ENCODE results near the gene GABARAPL1.

Gene GABARAPL1

DNA sequence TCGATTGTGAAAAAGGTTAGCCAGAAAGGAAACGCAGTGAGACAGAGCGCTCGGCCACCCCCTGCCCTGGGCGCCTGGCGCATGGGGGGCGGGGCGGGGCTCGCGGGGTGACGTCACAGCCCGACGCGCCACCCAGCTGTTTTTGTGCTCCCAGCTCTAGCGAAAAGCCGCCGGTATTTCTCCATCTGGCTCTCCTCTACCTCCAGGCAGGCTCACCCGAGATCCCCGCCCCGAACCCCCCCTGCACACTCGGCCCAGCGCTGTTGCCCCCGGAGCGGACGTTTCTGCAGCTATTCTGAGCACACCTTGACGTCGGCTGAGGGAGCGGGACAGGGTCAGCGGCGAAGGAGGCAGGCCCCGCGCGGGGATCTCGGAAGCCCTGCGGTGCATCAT is at the start of gene GABARAPL1:
Gene GABARAPL1, plus strand, starts transcription at position 139 of the 393 bp plus-strand sequence. Its CDS starts 253 bp downstream, at position 392.
- H3K9me3 Mint-ChIP-seq (ENCODE audit: low read depth) = no peaks in the 10 kb centered on the region

DNA sequence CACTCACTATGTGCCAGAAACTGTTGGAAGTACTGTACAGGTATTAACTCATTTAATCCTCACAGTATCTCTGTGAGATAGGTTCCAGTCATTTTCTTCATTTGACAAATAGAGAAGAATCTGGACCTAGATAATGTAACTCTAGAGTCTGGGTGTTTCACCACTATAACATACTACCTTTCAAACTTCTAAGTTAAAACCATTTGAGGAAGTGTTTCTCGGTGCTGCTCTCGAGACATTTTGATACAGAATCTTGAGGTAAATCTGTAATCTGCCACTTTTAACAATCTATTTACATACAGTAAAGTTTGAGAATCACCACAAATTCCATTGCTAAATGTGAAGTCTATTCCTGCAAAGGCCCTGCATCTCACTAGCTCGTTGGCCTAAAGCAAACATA is 49.6 kb upstream of the GABARAPL1 start:
- H3K27me3 Mint-ChIP-seq = no peaks in the 10 kb centered on the region
- no peaks in the 10 kb centered on the region for H3K4me1 Mint-ChIP-seq (ENCODE audit: low read depth)
- no peaks in the 10 kb centered on the region for H3K36me3 Mint-ChIP-seq
- H3K9me3 Mint-ChIP-seq (ENCODE audit: low read depth) = no peaks in the 10 kb centered on the region
- H3K27ac Mint-ChIP-seq = no peak overlapping the region
- no peak overlapping the region for H3K4me3 Mint-ChIP-seq

More for the DNA sequence above, at the start of gene GABARAPL1:
- H3K4me3 Mint-ChIP-seq = peak within 1 kb of the TSS; percentile 95
- H3K4me1 Mint-ChIP-seq (ENCODE audit: low read depth) = peaks cover 34% of the 10 kb centered on the region
- H3K36me3 Mint-ChIP-seq = no peaks in the 10 kb centered on the region
- H3K27me3 Mint-ChIP-seq = no peaks in the 10 kb centered on the region
- H3K27ac Mint-ChIP-seq = peak within 1 kb of the TSS; percentile 95

DNA sequence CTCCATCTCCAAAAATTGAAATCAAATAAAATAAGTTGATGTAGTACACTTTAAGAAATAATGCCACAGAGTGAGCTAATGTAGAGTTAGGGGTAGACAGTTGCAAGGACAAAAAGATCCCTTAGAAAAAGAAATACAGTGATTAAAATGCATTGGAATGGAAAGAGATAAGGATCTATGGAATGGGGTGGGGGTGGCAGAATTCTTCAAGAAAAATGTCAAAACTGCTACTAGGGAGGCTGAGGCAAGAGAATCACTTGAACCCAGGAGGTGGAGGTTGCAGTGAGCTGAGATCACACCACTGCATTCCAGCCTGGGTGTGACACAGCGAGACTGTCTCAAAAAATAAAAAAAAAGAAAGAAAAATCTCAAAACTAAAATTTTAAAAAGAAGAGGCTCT is 47.3 kb upstream of the GABARAPL1 start:
- H3K9me3 Mint-ChIP-seq (ENCODE audit: low read depth) = no peaks in the 10 kb centered on the region
- no peak overlapping the region for H3K27ac Mint-ChIP-seq
- H3K27me3 Mint-ChIP-seq = no peaks in the 10 kb centered on the region
- H3K4me3 Mint-ChIP-seq = no peak overlapping the region
- H3K36me3 Mint-ChIP-seq = no peaks in the 10 kb centered on the region
- no peaks in the 10 kb centered on the region for H3K4me1 Mint-ChIP-seq (ENCODE audit: low read depth)

DNA sequence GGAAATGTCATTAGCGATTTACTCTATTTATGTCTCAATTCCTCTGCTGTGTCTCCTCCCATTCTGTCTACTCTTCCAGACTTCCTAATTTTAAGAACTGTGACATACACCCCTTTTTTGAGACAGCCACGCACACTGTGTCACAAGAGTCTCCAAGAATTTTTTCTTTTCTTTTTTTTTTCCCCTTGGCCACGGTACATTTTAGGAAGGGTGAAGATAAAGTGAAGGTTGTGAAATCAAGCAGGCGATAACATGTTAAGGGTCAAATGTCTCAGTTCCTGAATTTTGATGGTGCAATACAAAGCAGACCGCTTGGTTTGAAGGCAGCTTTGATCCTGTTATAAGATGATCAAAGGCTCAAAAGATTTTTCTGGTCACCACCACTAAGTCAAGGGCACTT is 45.1 kb upstream of the GABARAPL1 start:
- Mint-ChIP-seq H3K4me3 (no peak overlapping the region), H3K36me3 (no peaks in the 10 kb centered on the region), H3K27ac (no peak overlapping the region), H3K9me3 (ENCODE audit: low read depth) (no peaks in the 10 kb centered on the region), H3K4me1 (ENCODE audit: low read depth) (no peaks in the 10 kb centered on the region), H3K27me3 (peaks cover 6% of the 10 kb centered on the region)

DNA sequence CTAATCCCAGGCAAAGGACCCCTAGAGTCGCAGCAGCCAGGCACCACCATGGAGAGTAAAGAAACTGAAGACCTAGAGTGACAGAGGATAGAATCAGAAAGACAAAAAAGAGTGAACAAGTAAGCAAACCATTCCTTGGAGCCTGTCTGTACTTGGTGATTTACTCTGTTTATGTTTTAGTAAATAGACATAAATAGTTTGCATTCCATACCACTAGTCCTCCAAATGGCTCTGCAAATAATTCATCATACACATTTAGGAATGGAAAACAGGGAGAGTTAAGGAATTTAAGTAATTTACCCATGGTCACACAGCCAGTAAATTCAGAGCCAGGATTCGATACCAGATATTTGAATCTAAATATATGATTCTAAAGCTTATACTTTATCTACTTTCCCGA is 43.6 kb upstream of the GABARAPL1 start:
- no peak overlapping the region for H3K4me3 Mint-ChIP-seq
- H3K9me3 Mint-ChIP-seq (ENCODE audit: low read depth) = no peaks in the 10 kb centered on the region
- H3K4me1 Mint-ChIP-seq (ENCODE audit: low read depth) = no peaks in the 10 kb centered on the region
- H3K27me3 Mint-ChIP-seq = peaks cover 9% of the 10 kb centered on the region
- H3K27ac Mint-ChIP-seq = no peak overlapping the region
- no peaks in the 10 kb centered on the region for H3K36me3 Mint-ChIP-seq

DNA sequence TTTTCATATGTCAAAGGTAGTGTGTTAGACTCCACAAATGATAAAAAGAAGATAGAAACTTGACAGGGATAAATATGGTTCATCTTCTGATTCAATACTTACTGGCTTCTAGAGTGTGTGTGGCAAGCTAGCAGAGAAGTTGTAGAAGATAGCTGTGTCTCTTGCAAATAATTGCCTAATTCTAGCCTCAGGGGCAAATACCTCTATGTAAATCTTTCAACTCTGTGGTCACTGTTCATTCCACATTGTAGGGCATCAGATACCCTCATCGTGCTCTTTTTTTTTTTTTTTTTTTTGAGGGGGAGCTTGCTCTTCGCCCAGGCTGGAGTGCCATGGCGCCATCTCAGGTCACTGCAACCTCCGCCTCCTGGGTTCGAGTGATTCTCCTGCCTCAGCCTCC is 42.5 kb upstream of the GABARAPL1 start:
- no peaks in the 10 kb centered on the region for H3K9me3 Mint-ChIP-seq (ENCODE audit: low read depth)
- no peak overlapping the region for H3K4me3 Mint-ChIP-seq
- H3K27ac Mint-ChIP-seq = no peak overlapping the region
- H3K27me3 Mint-ChIP-seq = peaks cover 12% of the 10 kb centered on the region
- H3K36me3 Mint-ChIP-seq = no peaks in the 10 kb centered on the region
- no peaks in the 10 kb centered on the region for H3K4me1 Mint-ChIP-seq (ENCODE audit: low read depth)

DNA sequence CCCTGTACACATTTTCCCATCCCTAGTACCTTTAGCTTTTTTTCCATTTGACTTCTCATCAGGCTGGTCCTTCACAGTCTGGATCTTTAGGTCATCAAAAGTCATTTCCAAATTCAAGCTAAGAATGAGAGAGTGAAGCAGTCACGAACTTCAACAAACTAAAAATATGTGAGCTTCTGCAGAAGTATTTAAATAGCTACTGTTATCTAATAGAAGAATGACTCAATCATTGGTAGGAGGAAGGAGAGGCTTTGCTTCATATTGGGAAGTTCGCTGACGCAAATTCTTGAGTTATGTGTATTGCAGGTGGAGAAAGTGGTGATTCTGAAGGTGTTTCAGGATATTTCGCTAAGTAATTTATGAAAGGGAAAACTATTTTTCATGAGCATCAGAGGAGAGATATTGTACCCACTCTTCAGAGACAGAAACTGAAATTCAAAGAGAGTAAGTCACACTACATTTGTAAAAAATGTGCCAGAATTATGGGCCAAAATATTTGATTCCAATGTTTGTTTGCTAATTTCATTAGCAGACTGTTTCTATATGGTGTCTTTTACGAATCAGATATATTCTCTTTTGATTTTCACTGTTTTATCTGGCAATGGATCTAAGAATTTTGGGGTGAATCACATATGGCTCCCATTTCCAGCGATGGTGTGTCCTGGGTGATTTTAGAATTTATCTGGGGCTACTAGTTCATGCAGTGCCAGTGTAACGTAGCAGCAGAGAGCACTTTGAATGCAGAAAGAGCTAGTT is 40.5 kb upstream of the GABARAPL1 start, which contains the start of gene OLR1:
Gene OLR1, minus strand, starts transcription at position 160 of the 756 bp plus-strand sequence. Its CDS starts 55 bp downstream, at position 105.
- peaks cover 12% of the 10 kb centered on the region for H3K27me3 Mint-ChIP-seq
- H3K27ac Mint-ChIP-seq = no peak within 1 kb of the TSS
- no peak within 1 kb of the TSS for H3K4me3 Mint-ChIP-seq
- no peaks in the 10 kb centered on the region for H3K36me3 Mint-ChIP-seq
- H3K9me3 Mint-ChIP-seq (ENCODE audit: low read depth) = no peaks in the 10 kb centered on the region
- H3K4me1 Mint-ChIP-seq (ENCODE audit: low read depth) = no peaks in the 10 kb centered on the region

DNA sequence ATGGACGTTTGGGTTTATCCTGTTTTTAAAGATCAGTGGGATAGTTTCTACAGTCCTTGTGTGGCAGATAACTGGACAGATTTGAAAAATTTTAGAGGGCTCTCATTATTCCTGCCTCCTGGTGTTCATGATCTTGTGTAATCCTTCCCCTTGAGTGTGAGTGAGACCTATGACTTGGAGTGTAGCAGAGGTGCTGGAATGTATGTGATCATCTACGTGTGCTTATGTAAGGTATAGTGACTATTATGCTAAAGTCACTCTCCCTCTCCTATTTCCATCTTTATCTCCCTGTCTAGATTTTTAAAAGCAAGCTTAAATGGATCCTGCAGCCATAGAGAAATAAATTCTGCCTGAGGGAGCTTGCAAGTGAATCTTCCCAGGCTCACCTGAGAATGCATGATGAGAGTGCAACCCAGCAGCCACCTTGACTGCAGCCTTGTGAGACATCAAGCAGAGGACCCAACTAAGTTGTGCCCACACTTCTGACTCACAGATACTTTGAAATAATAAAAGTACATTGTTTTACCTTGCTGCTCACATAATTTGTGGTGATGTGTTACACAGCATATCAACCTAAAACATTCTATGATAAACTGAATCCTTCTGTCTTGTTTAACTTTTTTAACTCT is 37.6 kb upstream of the GABARAPL1 start:
- Mint-ChIP-seq H3K9me3 (ENCODE audit: low read depth) (no peaks in the 10 kb centered on the region), H3K27me3 (peaks cover 14% of the 10 kb centered on the region), H3K4me1 (ENCODE audit: low read depth) (no peaks in the 10 kb centered on the region), H3K27ac (no peak overlapping the region), H3K4me3 (no peak overlapping the region), H3K36me3 (no peaks in the 10 kb centered on the region)

DNA sequence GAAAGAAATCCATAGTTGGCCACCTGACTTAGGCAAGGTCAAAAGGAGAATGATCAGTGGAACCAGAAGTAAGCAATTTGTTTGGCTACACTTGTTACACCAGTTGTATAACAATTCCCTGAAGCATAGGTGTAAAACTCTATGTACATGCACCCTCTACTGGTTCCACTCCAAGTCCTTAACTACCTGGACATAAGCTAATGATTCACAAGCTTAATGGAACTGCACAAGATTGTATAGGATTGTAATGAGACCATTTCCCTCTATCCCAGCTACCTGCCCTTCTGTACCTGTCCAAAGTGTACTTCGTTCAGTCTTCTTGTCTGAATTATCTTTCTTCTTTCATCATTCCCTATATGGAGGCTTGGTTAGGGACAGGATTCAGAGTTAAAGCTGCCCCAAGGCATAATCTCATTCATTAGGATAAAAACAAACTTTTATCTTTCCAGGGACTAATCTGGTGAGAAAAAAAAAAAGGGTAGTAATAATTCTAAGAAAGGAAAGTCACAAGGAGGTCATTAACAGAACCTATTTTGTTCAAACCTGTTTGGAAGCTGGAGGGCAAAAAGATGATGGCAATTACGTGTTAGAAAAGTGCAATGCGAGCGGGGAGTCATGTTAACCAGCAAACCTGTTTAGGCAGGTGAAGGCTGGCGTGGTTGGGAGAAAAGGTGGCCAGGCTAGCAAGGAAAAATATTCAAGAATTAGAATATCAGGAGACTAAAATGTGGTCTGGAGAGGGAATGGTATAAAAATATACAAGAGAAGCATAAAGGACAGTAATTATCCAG is 36.6 kb upstream of the GABARAPL1 start:
- Mint-ChIP-seq H3K9me3 (ENCODE audit: low read depth) (no peaks in the 10 kb centered on the region), H3K4me3 (no peak overlapping the region), H3K36me3 (no peaks in the 10 kb centered on the region), H3K27ac (no peak overlapping the region), H3K4me1 (ENCODE audit: low read depth) (no peaks in the 10 kb centered on the region), H3K27me3 (peaks cover 14% of the 10 kb centered on the region)

DNA sequence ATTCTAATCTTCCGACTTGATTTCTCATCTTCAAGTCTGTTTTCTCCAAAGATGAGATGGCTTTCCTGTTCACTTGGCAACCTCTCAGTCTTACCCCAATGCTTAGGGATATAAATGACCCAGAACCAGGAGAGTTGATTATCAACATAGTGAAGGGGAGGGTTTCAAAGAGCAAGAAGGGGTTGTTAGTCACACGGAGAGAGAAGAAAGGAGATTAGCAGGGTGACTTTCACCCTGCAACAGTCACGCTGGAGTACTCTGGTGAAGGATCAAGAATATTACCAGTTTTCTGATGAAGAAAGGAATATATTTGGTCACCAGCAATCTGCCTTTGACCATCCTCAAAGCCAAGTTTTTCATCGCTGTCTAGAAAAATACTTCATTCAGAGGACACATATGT is 33.9 kb upstream of the GABARAPL1 start, which contains the start of gene TMEM52B:
Gene TMEM52B, plus strand, starts transcription at position 212 of the 400 bp plus-strand sequence. CDS start 543 bp downstream, outside the sequence.
- Mint-ChIP-seq H3K4me1 (ENCODE audit: low read depth) (peaks cover 5% of the 10 kb centered on the region), H3K36me3 (no peaks in the 10 kb centered on the region), H3K27ac (no peak within 1 kb of the TSS), H3K27me3 (peaks cover 6% of the 10 kb centered on the region), H3K9me3 (ENCODE audit: low read depth) (no peaks in the 10 kb centered on the region), H3K4me3 (no peak within 1 kb of the TSS)

DNA sequence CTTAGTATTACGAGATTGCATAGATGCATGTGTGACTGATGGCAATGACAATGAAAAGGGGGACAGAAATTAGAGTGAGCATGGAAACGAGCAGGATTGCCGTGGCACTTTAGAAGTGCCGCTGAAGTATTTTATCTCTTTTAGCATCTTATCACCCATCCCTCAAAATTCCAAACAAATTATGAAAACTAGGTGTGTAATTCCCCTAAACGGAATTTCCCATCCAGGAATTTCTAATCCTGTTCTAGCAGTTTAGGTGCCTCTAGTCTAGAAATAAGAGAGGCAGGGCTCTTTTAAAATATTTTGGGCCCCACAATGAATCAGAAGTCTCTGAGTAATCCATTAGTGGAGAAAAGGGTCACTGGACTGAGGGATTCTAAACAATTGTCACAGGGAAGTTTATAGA is 32.9 kb upstream of the GABARAPL1 start:
- Mint-ChIP-seq H3K9me3 (ENCODE audit: low read depth) (no peaks in the 10 kb centered on the region), H3K27me3 (peaks cover 2% of the 10 kb centered on the region), H3K4me1 (ENCODE audit: low read depth) (peaks cover 5% of the 10 kb centered on the region), H3K27ac (no peak overlapping the region), H3K4me3 (no peak overlapping the region), H3K36me3 (no peaks in the 10 kb centered on the region)

DNA sequence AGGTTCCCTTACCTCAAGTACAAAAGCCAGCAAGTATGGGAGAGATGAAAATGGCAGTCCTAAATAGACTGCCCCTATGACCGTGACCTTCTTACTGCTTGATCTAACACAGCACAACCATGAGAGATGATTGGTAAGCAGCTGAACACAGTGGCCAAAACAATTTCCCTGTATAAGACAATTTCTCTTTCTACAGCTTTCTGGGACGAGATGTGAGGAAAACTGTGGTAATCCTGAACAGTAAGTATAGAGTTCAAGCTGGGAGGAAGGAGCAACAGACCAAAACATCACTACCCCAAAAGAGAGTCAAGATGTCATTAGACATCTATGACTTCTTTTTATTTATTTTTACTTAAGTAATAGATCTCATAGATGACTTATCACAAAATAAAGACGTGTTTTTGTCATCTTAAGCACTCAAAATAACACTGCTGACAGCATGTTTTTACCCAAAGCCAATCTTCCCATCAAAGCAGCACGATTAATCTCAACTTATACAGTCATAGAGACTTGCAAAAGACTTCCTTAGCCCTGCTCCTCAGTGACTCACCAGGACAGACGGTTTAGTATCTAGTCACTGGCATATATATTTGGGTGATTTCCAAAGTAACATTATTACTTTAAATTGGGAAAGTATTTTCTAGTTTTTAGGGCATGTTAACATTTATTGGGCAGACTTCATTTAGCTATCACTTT is 30.2 kb upstream of the GABARAPL1 start:
- Mint-ChIP-seq H3K27me3 (peaks cover 2% of the 10 kb centered on the region), H3K4me1 (ENCODE audit: low read depth) (peaks cover 5% of the 10 kb centered on the region), H3K27ac (no peak overlapping the region), H3K36me3 (no peaks in the 10 kb centered on the region), H3K4me3 (no peak overlapping the region), H3K9me3 (ENCODE audit: low read depth) (no peaks in the 10 kb centered on the region)

DNA sequence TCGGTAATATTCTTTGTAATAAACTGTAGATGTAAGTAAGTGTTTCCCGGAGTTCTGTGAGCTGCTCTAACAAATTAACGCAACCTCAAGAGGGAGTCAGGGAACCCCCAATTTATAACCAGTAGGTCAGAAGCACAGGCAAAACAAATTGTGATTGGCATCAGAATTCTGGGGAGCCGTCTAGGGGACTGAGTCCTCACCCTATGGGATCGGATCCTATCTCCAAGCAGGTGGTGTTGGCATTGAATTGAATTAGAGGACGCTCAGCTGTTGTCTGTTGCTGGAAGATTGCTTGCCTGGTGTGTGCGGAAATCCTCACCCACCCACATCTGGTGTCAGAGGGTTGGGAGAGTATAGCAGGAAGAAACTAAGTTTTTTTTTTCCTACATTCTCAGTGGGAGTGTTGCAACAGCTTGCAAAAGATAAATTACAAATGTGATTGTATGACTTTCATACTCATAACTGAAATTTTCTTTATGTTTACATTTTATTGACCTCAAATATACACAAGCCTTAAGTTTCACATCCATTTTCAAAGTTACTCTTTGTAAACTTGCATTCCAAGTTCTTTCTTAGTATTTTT is 28.3 kb upstream of the GABARAPL1 start:
- no peaks in the 10 kb centered on the region for H3K27me3 Mint-ChIP-seq
- H3K36me3 Mint-ChIP-seq = no peaks in the 10 kb centered on the region
- H3K4me1 Mint-ChIP-seq (ENCODE audit: low read depth) = peaks cover 5% of the 10 kb centered on the region
- H3K27ac Mint-ChIP-seq = no peak overlapping the region
- no peaks in the 10 kb centered on the region for H3K9me3 Mint-ChIP-seq (ENCODE audit: low read depth)
- no peak overlapping the region for H3K4me3 Mint-ChIP-seq

DNA sequence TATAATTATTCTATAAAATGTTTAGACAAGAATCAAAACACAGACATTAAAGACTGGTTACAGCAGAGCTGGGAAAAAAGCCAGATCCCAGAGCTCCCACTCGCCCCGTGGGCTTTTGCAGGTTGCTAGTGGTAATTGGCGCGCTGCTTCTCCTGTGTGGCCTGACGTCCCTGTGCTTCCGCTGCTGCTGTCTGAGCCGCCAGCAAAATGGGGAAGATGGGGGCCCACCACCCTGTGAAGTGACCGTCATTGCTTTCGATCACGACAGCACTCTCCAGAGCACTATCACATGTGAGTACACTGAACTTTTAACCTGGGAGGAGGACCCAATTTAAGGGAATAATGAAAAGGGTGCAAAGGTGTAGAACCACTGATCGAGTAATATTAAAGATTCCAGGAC is 26.4 kb upstream of the GABARAPL1 start:
- Mint-ChIP-seq H3K27ac (no peak overlapping the region), H3K4me1 (ENCODE audit: low read depth) (peaks cover 10% of the 10 kb centered on the region), H3K27me3 (no peaks in the 10 kb centered on the region), H3K4me3 (no peak overlapping the region), H3K36me3 (no peaks in the 10 kb centered on the region), H3K9me3 (ENCODE audit: low read depth) (no peaks in the 10 kb centered on the region)
